H1 (cell line): Measurements from ENCODE around the gene STIM1. TPM values are rescaled to one million over a fixed set of nuclear protein-coding genes. Genes with fewer than 3 reads are reported as not detected.
A peak's percentile ranks its signal among the peaks of the same experiment; 100 is the strongest.

ENCODE experiments used
- CTCF ChIA-PET: fragments of 300-600 bp; sonication (Branson Sonifier 250); formaldehyde crosslinking; loops from one replicate; lab custom pipeline; 2021; ENCODE audit not compliant: partially characterized antibody; lab: Charles Lee
- POLR2A ChIA-PET: fragments of 300-600 bp; sonication (Branson Sonifier 250); formaldehyde crosslinking; loops from one replicate; lab custom pipeline; 2021; ENCODE audit warnings: inconsistent platforms; ENCODE audit not compliant: partially characterized antibody; lab: Charles Lee
- DNase-seq, 2 experiments: peaks; one replicate each; pipeline versions ENCODE4 v3.0.0 to v3.0.0-alpha.2; 2010 to 2022; ENCODE audit warnings: low spot score in 2 of 2, low read depth in 1 of 2, mixed read lengths in 1 of 2
- FAIRE-seq: peaks from 2 replicates; lab custom pipeline; 2011; peaks lifted over from hg19 to GRCh38; lab: Jason Lieb, UNC
- H2AFZ ChIP-seq: 2 replicates; pipeline ENCODE4 v1.8.1; 2012; ENCODE audit warnings: low read length, inconsistent platforms
- H2AK5ac ChIP-seq: 2 replicates; pipeline ENCODE4 v1.6.1; 2013; ENCODE audit warnings: low read depth, low read length
- H2BK120ac ChIP-seq: replicated peaks from 2 replicates; pipeline ENCODE3; 2013; ENCODE audit warnings: low read depth, low read length, inconsistent platforms
- H2BK12ac ChIP-seq: 2 replicates; pipeline ENCODE4 v1.6.1; 2013; ENCODE audit warnings: low read depth, low read length
- H2BK15ac ChIP-seq: 2 replicates; pipeline ENCODE4 v1.6.1; 2013; ENCODE audit warnings: low read length
- H2BK20ac ChIP-seq: 2 replicates; pipeline ENCODE4 v1.6.1; 2013; ENCODE audit warnings: low read length
- H2BK5ac ChIP-seq: 2 replicates; pipeline ENCODE4 v1.6.1; 2013; ENCODE audit warnings: low read depth, low read length
- H3K14ac ChIP-seq: 2 replicates; pipeline ENCODE4 v1.6.1; 2013; ENCODE audit warnings: inconsistent platforms; ENCODE audit not compliant: insufficient read length
- H3K18ac ChIP-seq: 2 replicates; pipeline ENCODE4 v1.6.1; 2013; ENCODE audit warnings: low read length; ENCODE audit errors: extremely low read depth
- H3K23ac ChIP-seq: 2 replicates; pipeline ENCODE4 v1.6.1; 2013; ENCODE audit warnings: inconsistent platforms; ENCODE audit not compliant: insufficient read length
- H3K23me2 ChIP-seq: 2 replicates; pipeline ENCODE4 v1.6.1; 2013; ENCODE audit warnings: low read depth, low read length
- H3K27ac ChIP-seq: 2 replicates; pipeline ENCODE4 v1.6.1; 2011; ENCODE audit warnings: low read depth, low read length, inconsistent platforms
- H3K27me3 ChIP-seq, 4 experiments: replicated peaks in 1 of 4; 1 replicate in 1 of 4; 2 replicates in 3 of 4; pipeline versions ENCODE4 v1.6.1 to v1.8.1; 2011 to 2013; ENCODE audit warnings: low read length in 3 of 4, mild to moderate bottlenecking in 3 of 4, inconsistent platforms in 2 of 4, mixed read lengths in 2 of 4, moderate library complexity in 1 of 4; ENCODE audit not compliant: control insufficient read depth in 3 of 4, insufficient read depth in 3 of 4; ENCODE audit errors: extremely low read depth in 1 of 4
- H3K36me3 ChIP-seq, 4 experiments: 2 replicates each; pipeline versions ENCODE4 v1.6.1 to v1.8.1; 2011 to 2013; ENCODE audit warnings: mild to moderate bottlenecking in 4 of 4, low read length in 3 of 4, moderate library complexity in 2 of 4, control low read depth in 1 of 4, inconsistent platforms in 1 of 4; ENCODE audit not compliant: insufficient read depth in 4 of 4, control insufficient read depth in 2 of 4
- H3K4ac ChIP-seq: replicated peaks from 2 replicates; pipeline ENCODE3; 2013; ENCODE audit warnings: low read length, low read depth, mixed read lengths, inconsistent platforms; ENCODE audit not compliant: insufficient read length
- H3K4me1 ChIP-seq, 4 experiments: replicated peaks in 1 of 4; 1 replicate in 1 of 4; 2 replicates in 3 of 4; pipeline versions ENCODE4 v1.6.1 to v1.8.1; 2011 to 2013; ENCODE audit warnings: low read length in 3 of 4, inconsistent platforms in 2 of 4, mixed read lengths in 1 of 4; ENCODE audit not compliant: insufficient read depth in 4 of 4, control insufficient read depth in 3 of 4
- H3K4me2 ChIP-seq, 2 experiments: 2 replicates each; pipeline versions ENCODE4 v1.6.1 to v1.8.1; 2011 to 2013; ENCODE audit warnings: low read depth in 2 of 2, low read length in 2 of 2, control low read depth in 1 of 2, inconsistent platforms in 1 of 2, mild to moderate bottlenecking in 1 of 2; ENCODE audit not compliant: insufficient read depth in 1 of 2
- H3K4me3 ChIP-seq, 4 experiments: fragments of 200-600, 300-600 bp in 1 of 4; sonication (generic), shearing (Covaris generic), sonication (Bioruptor Twin) in 1 of 4; 2 replicates each; pipeline versions ENCODE4 v1.5.1 to v1.8.1; 2011 to 2016; ENCODE audit warnings: low read length in 4 of 4, low read depth in 3 of 4, control low read depth in 2 of 4, inconsistent platforms in 2 of 4, mild to moderate bottlenecking in 2 of 4, mixed read lengths in 1 of 4, moderate library complexity in 1 of 4; ENCODE audit not compliant: insufficient read depth in 2 of 4; ENCODE audit errors: extremely low read depth in 1 of 4
- H3K56ac ChIP-seq: replicated peaks from 2 replicates; pipeline ENCODE3; 2013; ENCODE audit warnings: low read depth, mild to moderate bottlenecking, mixed read lengths, low read length, inconsistent platforms; ENCODE audit not compliant: insufficient read length
- H3K79me1 ChIP-seq: 2 replicates; pipeline ENCODE4 v1.6.1; 2013; ENCODE audit warnings: low read depth, low read length, control low read depth
- H3K79me2 ChIP-seq, 2 experiments: 2 replicates each; pipeline versions ENCODE4 v1.6.1 to v1.8.1; 2012 to 2013; ENCODE audit warnings: low read length in 2 of 2, mild to moderate bottlenecking in 2 of 2, inconsistent platforms in 1 of 2; ENCODE audit not compliant: insufficient read depth in 2 of 2, control insufficient read depth in 1 of 2
- H3K9ac ChIP-seq, 4 experiments: replicated peaks in 1 of 4; 1 replicate in 1 of 4; 2 replicates in 3 of 4; pipeline versions ENCODE4 v1.6.1 to v1.8.1; 2011 to 2013; ENCODE audit warnings: low read depth in 3 of 4, low read length in 3 of 4, control low read depth in 2 of 4, mild to moderate bottlenecking in 2 of 4, moderate library complexity in 2 of 4, inconsistent platforms in 1 of 4; ENCODE audit errors: extremely low read depth in 1 of 4
- H3K9me3 ChIP-seq, 2 experiments: 2 replicates each; pipeline versions ENCODE4 v1.6.1 to v1.8.1; 2012 to 2013; ENCODE audit warnings: mild to moderate bottlenecking in 2 of 2, moderate library complexity in 2 of 2, control low read depth in 1 of 2, inconsistent platforms in 1 of 2, low read depth in 1 of 2, low read length in 1 of 2, mixed read lengths in 1 of 2; ENCODE audit not compliant: insufficient read depth in 2 of 2
- H4K20me1 ChIP-seq, 2 experiments: replicated peaks in 1 of 2; 2 replicates each; pipeline versions ENCODE3 to v1.8.1; 2011 to 2013; ENCODE audit warnings: inconsistent platforms in 2 of 2, low read length in 2 of 2, mild to moderate bottlenecking in 1 of 2; ENCODE audit not compliant: insufficient read depth in 2 of 2, control insufficient read depth in 1 of 2
- H4K5ac ChIP-seq: 2 replicates; pipeline ENCODE4 v1.6.1; 2013; ENCODE audit warnings: low read length, low read depth, mixed read lengths, inconsistent platforms; ENCODE audit not compliant: insufficient read length
- H4K8ac ChIP-seq: 2 replicates; pipeline ENCODE4 v1.8.0; 2013; ENCODE audit warnings: mild to moderate bottlenecking, moderate library complexity, low read length, inconsistent platforms; ENCODE audit not compliant: insufficient read depth; ENCODE audit errors: extremely low read depth
- H4K91ac ChIP-seq: replicated peaks from 2 replicates; pipeline ENCODE3; 2013; ENCODE audit warnings: low read length, mixed read lengths, inconsistent platforms; ENCODE audit not compliant: insufficient read length
- BACH1 ChIP-seq: IDR thresholded peaks from 2 replicates; pipeline ENCODE4 v1.6.1; 2012; ENCODE audit warnings: low read length, improper control_type of control experiment
- BRCA1 ChIP-seq: IDR thresholded peaks from 2 replicates; pipeline ENCODE4 v1.6.1; 2012; ENCODE audit warnings: low read depth, low read length, improper control_type of control experiment
- CHD2 ChIP-seq: IDR thresholded peaks from 2 replicates; pipeline ENCODE4 v1.6.1; 2012; ENCODE audit warnings: low read length, improper control_type of control experiment
- PHF8 ChIP-seq: fragments of 200-600 bp; sonication (generic); conservative IDR thresholded peaks from 2 replicates; pipeline ENCODE4 v1.7.1; 2012; ENCODE audit warnings: low read depth, mild to moderate bottlenecking, inconsistent platforms, low read length, moderate library complexity
- POLR2AphosphoS5 ChIP-seq: IDR thresholded peaks from 2 replicates; pipeline ENCODE4 v1.6.1; 2011; ENCODE audit warnings: low read depth, low read length
- SIN3A ChIP-seq, 2 experiments: IDR thresholded peaks in 1 of 2; conservative IDR thresholded peaks in 1 of 2; 2 replicates each; pipeline ENCODE4 v1.6.1; 2011 to 2012; ENCODE audit warnings: low read length in 2 of 2, improper control_type of control experiment in 1 of 2, low read depth in 1 of 2, mild to moderate bottlenecking in 1 of 2
- SP4 ChIP-seq: IDR thresholded peaks from 2 replicates; pipeline ENCODE4 v1.6.1; 2012; ENCODE audit warnings: low read length, inconsistent platforms
- SUZ12 ChIP-seq: fragments of 200-600 bp; sonication (generic); IDR thresholded peaks from 2 replicates; pipeline ENCODE4 v1.6.1; 2012; ENCODE audit warnings: mild to moderate bottlenecking, inconsistent platforms, low read length, moderate library complexity, mixed read lengths
- TAF7 ChIP-seq: optimal IDR thresholded peaks from 2 replicates; pipeline ENCODE3; 2011; ENCODE audit warnings: low read depth, mild to moderate bottlenecking, inconsistent platforms, low read length, moderate library complexity, borderline replicate concordance
- TBP ChIP-seq: IDR thresholded peaks from 2 replicates; pipeline ENCODE4 v1.6.1; 2011; ENCODE audit warnings: low read depth, low read length, improper control_type of control experiment
- WGBS, 2 experiments: shearing (Covaris generic) in 1 of 2; methylation state at CpG; one replicate each; pipeline versions ENCODE4 v1.1.6 to v1.1.7; 2013 to 2015; ENCODE audit warnings: low lambda C conversion rate in 2 of 2, mixed read lengths in 2 of 2, inconsistent platforms in 1 of 2, low coverage in 1 of 2, missing lambda C conversion rate in 1 of 2; ENCODE audit not compliant: insufficient replicate concordance in 2 of 2, insufficient coverage in 1 of 2, insufficient read length in 1 of 2; ENCODE audit errors: extremely low coverage in 1 of 2, missing lambda C conversion rate in 1 of 2; 5-methylcytosine and 5-hydroxymethylcytosine counted together
- polyA plus RNA-seq, 7 experiments: library from polyadenylated mRNA; depleted of rRNA in 3 of 7; stranded (reverse) in 5 of 7; unstranded in 2 of 7; fragments of >200 nt in 5 of 7; fragments of 200-250 nt in 2 of 7; gene quantifications; 1 replicate in 5 of 7; 2 replicates in 1 of 7; 4 replicates in 1 of 7; pipeline versions ENCODE4 v1.2.1 to v1.2.3, GENCODE V29; 2011 to 2013; ENCODE audit warnings: missing spikeins in 2 of 7, mixed read lengths in 2 of 7
- total RNA-seq: library from RNA; stranded (reverse); fragmentation: NEBNext Ultra II Directional; extraction: Animal tissue kit (Norgen Biotek cat#: 25700); gene quantifications from 2 replicates; pipeline ENCODE4 v1.2.1, GENCODE V29; 2021
- TF ChIP-seq, protein P1 (sequence below): IDR thresholded peaks from 2 replicates; pipeline ENCODE4 v1.6.1; 2012; ENCODE audit warnings: inconsistent platforms

The STIM1 gene
- total and polyA plus RNA-seq, 2 of the 8 experiments (the other 6 are each of a cell fraction or from before 2014, with no cell fraction given) = 11.1 to 12.2 TPM

DNA sequence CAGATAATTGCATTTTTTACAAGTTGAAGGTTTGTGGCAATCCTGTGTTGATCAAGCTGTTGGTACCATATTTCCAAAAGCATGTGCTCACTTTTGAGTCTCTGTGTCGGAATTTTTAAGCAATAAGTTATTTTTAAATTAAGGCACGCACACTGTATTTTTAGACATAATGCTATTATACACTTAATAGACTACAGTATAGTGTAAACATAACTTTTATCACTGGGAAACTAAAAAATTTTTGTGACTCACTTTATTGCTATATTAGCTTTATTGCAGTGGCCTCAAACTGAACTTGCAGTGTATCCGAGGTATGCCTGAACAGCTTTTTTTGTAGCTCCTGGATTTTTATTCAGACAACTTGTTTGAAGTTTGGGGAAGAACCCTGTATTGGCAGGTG is 207.9 kb downstream of the STIM1 start:
- Histone ChIP-seq H3K9ac (peak overlapping the region in 1 of 4 experiments; percentile 34; a peak in 1 of 7 replicates), H3K79me2 (no peaks in the 10 kb centered on the region), H3K4me2 (no peak overlapping the region), H2BK120ac (no peak overlapping the region), H3K18ac (no peak overlapping the region), H3K36me3 (no peaks in the 10 kb centered on the region), H4K8ac (no peak overlapping the region), H2AFZ (no peak overlapping the region), H3K79me1 (no peaks in the 10 kb centered on the region), H2BK15ac (no peak overlapping the region), H2BK5ac (no peak overlapping the region), H3K27me3 (no peaks in the 10 kb centered on the region), H2AK5ac (no peak overlapping the region), H4K5ac (no peak overlapping the region), H3K9me3 (no peaks in the 10 kb centered on the region), H3K4ac (no peak overlapping the region), H4K20me1 (no peaks in the 10 kb centered on the region), H4K91ac (no peak overlapping the region), H2BK12ac (no peak overlapping the region), H3K14ac (no peak overlapping the region), H3K4me1 (no peaks in the 10 kb centered on the region), H2BK20ac (no peak overlapping the region), H3K4me3 (no peak overlapping the region), H3K23ac (no peak overlapping the region), H3K23me2 (no peaks in the 10 kb centered on the region; the same call in 1 of the 2 replicates), H3K56ac (no peak overlapping the region), H3K27ac (no peak overlapping the region)
- no peak for FAIRE-seq
- ChIA-PET CTCF (interaction anchor here (1.3 to 13.4 kb wide), 4 partner anchors 10 to 255 kb away, joined by 3 to 422 read pairs (median 14); partner anchors contain the start of genes PGAP2, RHOG and STIM1), POLR2A (interaction anchor here (1.5 kb wide), 1 partner anchor 212 kb away, joined by 3 read pairs; no protein-coding TSS in a partner anchor)
- WGBS, 2 experiments = 91% methylated on average over 3 of the region's 3 CpGs; no CpG with 5 or more reads in 1 of the 2 experiments
- DNase-seq = no peak
- TF ChIP-seq BRCA1 = no peak
- TF ChIP-seq CHD2 = no peak
- TF ChIP-seq BACH1 = no peak
- TF ChIP-seq POLR2AphosphoS5 = no peak
- TF ChIP-seq, protein P1, sequence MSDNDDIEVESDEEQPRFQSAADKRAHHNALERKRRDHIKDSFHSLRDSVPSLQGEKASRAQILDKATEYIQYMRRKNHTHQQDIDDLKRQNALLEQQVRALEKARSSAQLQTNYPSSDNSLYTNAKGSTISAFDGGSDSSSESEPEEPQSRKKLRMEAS = no peak
- no peak for TF ChIP-seq TAF7
- no peak for TF ChIP-seq SUZ12
- TF ChIP-seq TBP = no peak
- TF ChIP-seq SP4 = no peak
- no peak for TF ChIP-seq PHF8
- no peak for TF ChIP-seq SIN3A (conservative IDR thresholded peaks at IDR 0.05 in 1 of 2, IDR thresholded peaks at IDR 0.05 in 1 of 2; ENCODE audit: low read depth in 1 of 2, low read length in 2 of 2)
